ENCODE data around the gene FBXL7.

Gene FBXL7

DNA sequence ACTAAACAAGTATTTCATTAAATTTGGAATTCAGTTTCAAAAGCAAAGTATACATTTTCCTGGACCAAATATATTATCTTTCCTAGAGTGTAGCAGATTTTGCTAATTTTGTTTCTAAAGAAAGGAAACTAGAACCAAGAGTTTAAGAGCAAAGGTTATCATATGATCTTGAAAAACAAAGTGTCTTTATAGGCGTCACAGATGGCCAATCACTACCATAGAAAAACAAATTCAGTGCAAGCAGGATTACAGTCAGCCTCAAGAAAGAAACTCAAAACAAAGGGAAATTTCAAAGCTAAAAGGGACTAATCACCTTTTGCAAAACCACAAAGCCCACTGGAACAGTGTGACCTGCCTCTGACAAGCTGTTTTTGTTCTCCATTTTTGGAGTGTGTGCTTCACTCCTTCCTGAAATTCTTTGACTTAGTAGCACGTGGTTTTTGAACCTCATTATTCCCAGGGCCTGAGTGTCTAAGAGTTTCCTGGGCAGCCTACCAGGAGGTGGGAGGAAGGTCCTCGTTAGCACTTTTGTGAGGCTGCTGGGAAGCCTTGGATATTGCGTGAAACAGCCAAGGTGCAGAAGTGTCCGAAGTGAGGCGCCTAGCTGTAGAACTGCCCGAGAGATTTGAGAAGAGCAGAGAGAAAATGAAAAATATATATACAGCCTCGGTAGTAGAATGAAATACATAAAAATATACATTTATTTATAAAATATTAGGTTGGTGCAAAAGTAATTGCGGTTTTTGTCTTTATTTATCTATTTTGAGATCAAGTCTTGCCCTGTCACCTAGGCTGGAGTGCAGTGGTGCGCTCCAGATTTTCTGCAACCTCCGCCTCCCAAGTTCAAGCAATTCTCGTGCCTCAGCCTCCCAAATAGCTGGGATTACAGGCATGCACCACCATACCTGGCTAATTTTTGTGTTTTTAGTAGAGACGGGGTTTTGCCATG is 433.6 kb downstream of the FBXL7 start:
- H3K9me3 ChIP-seq (ENCODE audit: control insufficient read depth, low read length) = no peaks in the 10 kb centered on the region
- H3K4me1 ChIP-seq (ENCODE audit: control insufficient read depth, insufficient read depth, low read length) = no peaks in the 10 kb centered on the region
- H3K4me3 ChIP-seq (ENCODE audit: low read length) = no peak overlapping the region
- H3K9ac ChIP-seq (ENCODE audit: low read length) = no peak overlapping the region
- H3K36me3 ChIP-seq (ENCODE audit: control insufficient read depth, insufficient read depth, low read length) = no peaks in the 10 kb centered on the region
- no peaks in the 10 kb centered on the region for H3K27me3 ChIP-seq (ENCODE audit: control insufficient read depth, insufficient read depth, low read length)

DNA sequence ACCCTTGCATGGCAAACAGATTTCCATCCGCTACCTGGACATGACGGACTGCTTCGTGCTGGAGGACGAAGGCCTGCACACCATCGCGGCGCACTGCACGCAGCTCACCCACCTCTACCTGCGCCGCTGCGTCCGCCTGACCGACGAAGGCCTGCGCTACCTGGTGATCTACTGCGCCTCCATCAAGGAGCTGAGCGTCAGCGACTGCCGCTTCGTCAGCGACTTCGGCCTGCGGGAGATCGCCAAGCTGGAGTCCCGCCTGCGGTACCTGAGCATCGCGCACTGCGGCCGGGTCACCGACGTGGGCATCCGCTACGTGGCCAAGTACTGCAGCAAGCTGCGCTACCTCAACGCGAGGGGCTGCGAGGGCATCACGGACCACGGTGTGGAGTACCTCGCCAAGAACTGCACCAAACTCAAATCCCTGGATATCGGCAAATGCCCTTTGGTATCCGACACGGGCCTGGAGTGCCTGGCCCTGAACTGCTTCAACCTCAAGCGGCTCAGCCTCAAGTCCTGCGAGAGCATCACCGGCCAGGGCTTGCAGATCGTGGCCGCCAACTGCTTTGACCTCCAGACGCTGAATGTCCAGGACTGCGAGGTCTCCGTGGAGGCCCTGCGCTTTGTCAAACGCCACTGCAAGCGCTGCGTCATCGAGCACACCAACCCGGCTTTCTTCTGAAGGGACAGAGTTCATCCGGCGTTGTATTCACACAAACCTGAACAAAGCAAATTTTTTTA is 436.7 kb downstream of the FBXL7 start:
- Histone ChIP-seq H3K36me3 (ENCODE audit: control insufficient read depth, insufficient read depth, low read length) (no peaks in the 10 kb centered on the region), H3K4me1 (ENCODE audit: control insufficient read depth, insufficient read depth, low read length) (no peaks in the 10 kb centered on the region), H3K4me3 (ENCODE audit: low read length) (no peak overlapping the region), H3K9ac (ENCODE audit: low read length) (no peak overlapping the region), H3K9me3 (ENCODE audit: control insufficient read depth, low read length) (no peaks in the 10 kb centered on the region), H3K27me3 (ENCODE audit: control insufficient read depth, insufficient read depth, low read length) (no peaks in the 10 kb centered on the region)

DNA sequence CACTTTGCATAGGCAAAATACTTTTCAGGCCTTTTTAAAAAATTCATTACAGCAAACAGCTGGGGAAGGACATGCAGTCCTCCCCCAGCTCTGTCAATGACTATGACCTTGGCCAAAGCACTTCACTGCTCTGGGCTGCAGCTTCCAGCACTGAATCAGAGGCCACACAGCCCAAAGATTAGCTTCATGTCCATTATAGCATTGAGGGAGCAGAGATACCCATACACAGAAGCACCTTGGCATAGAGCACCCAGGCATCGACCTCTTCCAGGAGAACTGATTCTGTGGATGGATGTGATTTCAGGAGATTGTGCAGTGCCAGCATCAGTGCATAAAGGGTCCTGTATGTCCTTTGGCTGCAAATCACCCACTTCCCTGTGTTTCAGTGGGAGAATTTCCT is 437.7 kb downstream of the FBXL7 start:
- Histone ChIP-seq H3K9ac (ENCODE audit: low read length) (no peak overlapping the region), H3K9me3 (ENCODE audit: control insufficient read depth, low read length) (no peaks in the 10 kb centered on the region), H3K4me3 (ENCODE audit: low read length) (no peak overlapping the region), H3K27me3 (ENCODE audit: control insufficient read depth, insufficient read depth, low read length) (no peaks in the 10 kb centered on the region), H3K36me3 (ENCODE audit: control insufficient read depth, insufficient read depth, low read length) (no peaks in the 10 kb centered on the region), H3K4me1 (ENCODE audit: control insufficient read depth, insufficient read depth, low read length) (no peaks in the 10 kb centered on the region)

DNA sequence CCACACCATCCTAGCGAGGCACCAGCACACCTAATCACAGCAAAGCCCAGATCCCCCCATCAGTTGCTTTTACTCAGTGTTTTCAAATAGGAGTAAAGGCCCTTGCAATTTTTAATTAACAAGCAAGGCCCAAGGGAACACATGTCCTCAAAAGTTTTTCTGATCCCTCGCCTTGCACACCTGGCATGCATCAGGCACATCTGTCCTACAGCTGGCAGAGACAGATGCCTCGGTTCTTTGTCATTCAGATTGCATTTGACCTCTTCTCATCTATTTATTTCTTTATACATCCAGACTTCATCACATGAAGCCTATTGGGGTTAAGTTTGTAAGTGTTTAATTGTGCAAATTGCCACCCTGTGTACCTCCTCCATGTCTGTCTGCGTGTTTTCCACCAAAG is 438.2 kb downstream of the FBXL7 start:
- H3K27me3 ChIP-seq (ENCODE audit: control insufficient read depth, insufficient read depth, low read length) = no peaks in the 10 kb centered on the region
- H3K4me3 ChIP-seq (ENCODE audit: low read length) = no peak overlapping the region
- no peak overlapping the region for H3K9ac ChIP-seq (ENCODE audit: low read length)
- H3K36me3 ChIP-seq (ENCODE audit: control insufficient read depth, insufficient read depth, low read length) = no peaks in the 10 kb centered on the region
- no peaks in the 10 kb centered on the region for H3K4me1 ChIP-seq (ENCODE audit: control insufficient read depth, insufficient read depth, low read length)
- H3K9me3 ChIP-seq (ENCODE audit: control insufficient read depth, low read length) = no peaks in the 10 kb centered on the region

DNA sequence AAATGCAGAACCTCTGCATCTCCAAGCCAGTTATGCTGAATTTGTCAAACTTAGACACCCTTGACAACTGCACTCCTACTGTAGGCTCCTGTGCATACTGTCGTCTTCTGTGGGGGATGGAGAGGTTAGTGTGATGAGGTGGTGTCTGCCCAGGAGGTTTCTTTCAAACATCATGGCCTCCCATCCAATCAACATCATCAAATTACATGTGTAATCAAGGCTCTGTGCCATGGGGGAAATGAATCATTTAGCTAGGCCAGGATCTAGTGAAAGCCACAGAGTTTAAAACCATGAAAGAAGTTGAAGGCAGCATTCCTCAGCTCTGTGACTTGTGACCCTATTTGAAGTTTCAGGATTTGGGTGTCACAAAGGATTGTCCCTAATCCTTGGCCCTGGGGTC is 439.0 kb downstream of the FBXL7 start:
- Histone ChIP-seq H3K27me3 (ENCODE audit: control insufficient read depth, insufficient read depth, low read length) (no peaks in the 10 kb centered on the region), H3K4me3 (ENCODE audit: low read length) (no peak overlapping the region), H3K36me3 (ENCODE audit: control insufficient read depth, insufficient read depth, low read length) (no peaks in the 10 kb centered on the region), H3K9me3 (ENCODE audit: control insufficient read depth, low read length) (no peaks in the 10 kb centered on the region), H3K4me1 (ENCODE audit: control insufficient read depth, insufficient read depth, low read length) (no peaks in the 10 kb centered on the region), H3K9ac (ENCODE audit: low read length) (no peak overlapping the region)

DNA sequence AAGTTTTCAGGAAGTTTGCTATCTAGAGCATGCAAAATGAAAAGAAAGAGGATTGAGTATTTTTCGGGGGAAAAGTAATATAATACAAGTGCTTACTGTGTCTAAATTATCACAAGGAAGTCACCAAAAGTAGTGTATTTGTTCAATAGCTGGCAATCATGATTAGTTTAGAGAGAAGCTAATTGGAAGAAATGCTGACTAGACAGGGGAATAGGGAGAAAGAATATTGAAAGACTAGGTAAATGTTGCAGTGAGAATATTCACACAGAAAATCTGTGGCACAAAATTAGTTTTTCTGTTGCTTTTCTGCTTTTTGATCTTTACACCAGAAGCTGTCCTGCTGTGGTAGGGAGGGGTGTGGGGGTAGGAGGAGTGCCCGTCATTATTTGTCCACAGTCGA is 440.9 kb downstream of the FBXL7 start:
- Histone ChIP-seq H3K9me3 (ENCODE audit: control insufficient read depth, low read length) (no peaks in the 10 kb centered on the region), H3K27me3 (ENCODE audit: control insufficient read depth, insufficient read depth, low read length) (no peaks in the 10 kb centered on the region), H3K4me1 (ENCODE audit: control insufficient read depth, insufficient read depth, low read length) (no peaks in the 10 kb centered on the region), H3K4me3 (ENCODE audit: low read length) (no peak overlapping the region), H3K9ac (ENCODE audit: low read length) (no peak overlapping the region), H3K36me3 (ENCODE audit: control insufficient read depth, insufficient read depth, low read length) (no peaks in the 10 kb centered on the region)

DNA sequence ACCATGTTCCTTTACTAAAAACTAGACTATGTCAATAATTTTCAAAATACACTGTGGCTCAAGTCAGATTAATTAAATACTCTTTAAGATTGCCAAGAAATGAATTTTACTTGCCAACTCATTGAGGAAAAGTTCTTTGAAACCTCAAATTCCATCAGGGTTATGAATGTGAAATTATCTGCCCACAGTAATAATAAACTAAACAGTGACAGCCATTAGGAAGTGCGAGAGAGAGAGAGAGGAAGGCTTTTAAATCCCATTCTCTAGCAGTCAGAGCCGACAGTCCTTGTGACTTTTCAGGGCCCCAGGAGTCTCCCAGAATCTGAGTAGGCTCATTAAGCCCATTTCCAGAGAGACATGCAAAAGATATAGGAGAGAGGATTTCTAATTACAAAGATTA is 443.5 kb downstream of the FBXL7 start:
- Histone ChIP-seq H3K36me3 (ENCODE audit: control insufficient read depth, insufficient read depth, low read length) (no peaks in the 10 kb centered on the region), H3K27me3 (ENCODE audit: control insufficient read depth, insufficient read depth, low read length) (no peaks in the 10 kb centered on the region), H3K4me3 (ENCODE audit: low read length) (no peak overlapping the region), H3K4me1 (ENCODE audit: control insufficient read depth, insufficient read depth, low read length) (no peaks in the 10 kb centered on the region), H3K9me3 (ENCODE audit: control insufficient read depth, low read length) (no peaks in the 10 kb centered on the region), H3K9ac (ENCODE audit: low read length) (no peak overlapping the region)

DNA sequence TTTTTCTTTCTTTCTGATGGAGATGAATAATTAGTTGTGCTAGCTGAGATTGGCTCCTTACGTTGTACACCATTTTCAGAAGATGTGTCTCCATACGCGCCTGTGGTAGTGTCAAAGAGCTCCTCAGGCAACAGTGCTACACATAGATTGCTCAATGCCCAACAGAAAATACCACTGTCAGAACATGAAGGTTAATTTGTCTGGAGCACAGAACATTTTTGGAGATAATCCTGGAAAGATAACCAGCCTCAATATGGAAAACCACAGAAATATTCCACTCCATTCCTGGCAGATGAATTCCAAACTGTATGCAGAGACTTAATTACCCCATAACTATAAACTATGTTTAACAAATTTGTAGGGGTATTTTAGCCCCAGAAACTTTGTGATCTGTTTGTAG is 446.0 kb downstream of the FBXL7 start:
- Histone ChIP-seq H3K9me3 (ENCODE audit: control insufficient read depth, low read length) (no peaks in the 10 kb centered on the region), H3K36me3 (ENCODE audit: control insufficient read depth, insufficient read depth, low read length) (no peaks in the 10 kb centered on the region), H3K9ac (ENCODE audit: low read length) (no peak overlapping the region), H3K4me3 (ENCODE audit: low read length) (no peak overlapping the region), H3K4me1 (ENCODE audit: control insufficient read depth, insufficient read depth, low read length) (no peaks in the 10 kb centered on the region), H3K27me3 (ENCODE audit: control insufficient read depth, insufficient read depth, low read length) (no peaks in the 10 kb centered on the region)

DNA sequence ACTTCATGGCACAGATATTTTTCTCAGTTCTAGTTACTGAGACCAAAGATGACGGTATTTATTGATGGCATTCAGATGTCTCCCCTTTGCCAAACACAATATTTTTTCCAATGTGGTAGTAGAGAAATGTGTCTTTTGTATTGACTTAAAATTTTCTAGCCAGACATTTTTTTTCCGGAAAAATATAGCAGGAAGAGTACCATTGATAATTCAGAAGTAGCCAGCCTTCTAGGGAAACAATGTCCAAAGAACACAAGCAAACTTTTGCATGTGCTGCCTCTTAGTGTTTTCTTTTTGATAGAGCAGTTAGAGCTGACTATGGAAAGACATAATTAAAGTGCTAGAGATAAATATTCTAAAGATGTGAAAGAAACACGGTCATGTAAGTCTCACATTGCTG is 448.2 kb downstream of the FBXL7 start:
- no peaks in the 10 kb centered on the region for H3K9me3 ChIP-seq (ENCODE audit: control insufficient read depth, low read length)
- H3K4me1 ChIP-seq (ENCODE audit: control insufficient read depth, insufficient read depth, low read length) = no peaks in the 10 kb centered on the region
- H3K27me3 ChIP-seq (ENCODE audit: control insufficient read depth, insufficient read depth, low read length) = no peaks in the 10 kb centered on the region
- H3K9ac ChIP-seq (ENCODE audit: low read length) = no peak overlapping the region
- no peaks in the 10 kb centered on the region for H3K36me3 ChIP-seq (ENCODE audit: control insufficient read depth, insufficient read depth, low read length)
- H3K4me3 ChIP-seq (ENCODE audit: low read length) = no peak overlapping the region

DNA sequence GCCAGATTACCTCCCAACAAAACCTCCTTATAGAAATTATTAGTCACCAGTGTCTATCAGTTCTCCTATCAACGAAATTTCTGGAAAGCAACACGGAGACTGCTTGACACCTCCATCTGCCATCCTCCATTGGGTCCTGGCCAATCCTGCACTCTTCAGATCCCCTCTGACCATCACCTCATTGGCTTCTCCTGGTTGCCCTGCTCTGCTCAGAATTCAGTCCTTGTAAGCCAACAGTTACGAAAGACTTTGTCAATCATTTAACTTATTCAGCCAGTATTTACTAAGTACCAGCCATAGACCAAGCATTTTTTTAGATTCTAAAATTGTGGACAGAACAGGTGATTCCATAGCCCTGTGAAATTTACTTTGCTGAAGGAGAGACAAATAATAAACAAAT is 451.1 kb downstream of the FBXL7 start:
- Histone ChIP-seq H3K4me1 (ENCODE audit: control insufficient read depth, insufficient read depth, low read length) (no peaks in the 10 kb centered on the region), H3K36me3 (ENCODE audit: control insufficient read depth, insufficient read depth, low read length) (no peaks in the 10 kb centered on the region), H3K27me3 (ENCODE audit: control insufficient read depth, insufficient read depth, low read length) (no peaks in the 10 kb centered on the region), H3K9ac (ENCODE audit: low read length) (no peak overlapping the region), H3K4me3 (ENCODE audit: low read length) (no peak overlapping the region), H3K9me3 (ENCODE audit: control insufficient read depth, low read length) (no peaks in the 10 kb centered on the region)

DNA sequence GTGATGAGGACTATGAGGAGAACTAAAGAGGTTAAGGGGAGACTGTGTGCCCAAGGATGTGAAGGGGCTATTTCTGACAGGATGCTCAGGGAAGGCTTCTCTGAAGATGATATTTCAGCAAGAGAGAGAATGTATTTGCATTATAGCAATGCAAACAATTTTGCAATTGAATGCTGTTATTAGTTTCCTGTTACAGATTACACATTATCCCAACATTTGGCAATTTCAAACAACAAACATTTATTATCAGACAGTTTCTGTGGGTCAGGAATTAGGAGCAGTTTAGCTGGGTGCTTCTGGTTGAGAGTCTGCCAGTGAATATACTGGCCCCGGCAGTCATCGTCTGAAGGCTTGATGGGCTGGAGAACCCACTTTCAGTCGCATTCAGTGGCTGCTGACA is 451.6 kb downstream of the FBXL7 start:
- no peak overlapping the region for H3K9ac ChIP-seq (ENCODE audit: low read length)
- no peaks in the 10 kb centered on the region for H3K9me3 ChIP-seq (ENCODE audit: control insufficient read depth, low read length)
- no peaks in the 10 kb centered on the region for H3K36me3 ChIP-seq (ENCODE audit: control insufficient read depth, insufficient read depth, low read length)
- H3K27me3 ChIP-seq (ENCODE audit: control insufficient read depth, insufficient read depth, low read length) = no peaks in the 10 kb centered on the region
- H3K4me1 ChIP-seq (ENCODE audit: control insufficient read depth, insufficient read depth, low read length) = no peaks in the 10 kb centered on the region
- H3K4me3 ChIP-seq (ENCODE audit: low read length) = no peak overlapping the region

DNA sequence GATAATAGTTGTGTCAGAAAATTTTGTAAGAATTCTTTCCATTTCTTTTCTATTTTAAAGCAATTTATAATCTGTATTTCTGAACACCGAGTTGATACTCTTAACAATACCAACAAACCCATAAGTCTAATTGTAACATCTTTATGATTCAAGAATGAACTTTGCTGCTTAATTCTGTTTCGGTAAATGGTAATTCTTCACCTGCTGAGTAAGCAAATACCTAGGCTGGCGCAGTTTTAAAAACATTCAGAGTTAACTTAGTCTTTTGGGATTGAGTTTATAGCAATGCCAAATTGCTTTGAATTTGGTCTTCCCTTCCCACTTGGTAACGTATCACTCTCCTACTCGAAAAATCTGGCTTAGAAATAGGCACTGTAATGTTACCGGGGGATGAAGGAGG is 456.6 kb downstream of the FBXL7 start:
- H3K4me1 ChIP-seq (ENCODE audit: control insufficient read depth, insufficient read depth, low read length) = no peaks in the 10 kb centered on the region
- no peaks in the 10 kb centered on the region for H3K9me3 ChIP-seq (ENCODE audit: control insufficient read depth, low read length)
- H3K9ac ChIP-seq (ENCODE audit: low read length) = no peak overlapping the region
- H3K36me3 ChIP-seq (ENCODE audit: control insufficient read depth, insufficient read depth, low read length) = no peaks in the 10 kb centered on the region
- H3K4me3 ChIP-seq (ENCODE audit: low read length) = no peak overlapping the region
- H3K27me3 ChIP-seq (ENCODE audit: control insufficient read depth, insufficient read depth, low read length) = no peaks in the 10 kb centered on the region
